HEK293 (cell line): Measurements from ENCODE around the gene PIM2.

Source experiments
- CTCF ChIA-PET: fragments of 350-600 bp; formaldehyde crosslinking; extraction: SDS; loops from one replicate; lab custom pipeline; 2021; ENCODE audit warnings: antibody characterized with exemption; lab: Yijun Ruan, JAX
- POLR2A ChIA-PET: fragments of 300-600 bp; formaldehyde crosslinking; extraction: SDS; loops from one replicate; lab custom pipeline; 2020; ENCODE audit warnings: antibody characterized with exemption, inconsistent platforms; lab: Yijun Ruan, JAX
- H3K27ac ChIP-seq: fragments of 200-500 bp; sonication (Bioruptor generic); 2 replicates; pipeline ENCODE4 v1.5.1; 2014; ENCODE audit warnings: low read depth, low read length, control low read depth, inconsistent platforms; ENCODE audit errors: extremely low read depth
- H3K36me3 ChIP-seq, 2 experiments: fragments of 200-500 bp in 1 of 2; sonication (Bioruptor generic) in 1 of 2; 1 replicate in 1 of 2; 2 replicates in 1 of 2; pipeline ENCODE4 v1.5.1; 2014 to 2017; ENCODE audit warnings: inconsistent platforms in 2 of 2, low read length in 2 of 2; ENCODE audit not compliant: control insufficient read depth in 2 of 2, insufficient read depth in 1 of 2
- H3K4me1 ChIP-seq: fragments of 200-500 bp; sonication (Bioruptor generic); 2 replicates; pipeline ENCODE4 v1.5.1; 2014; ENCODE audit warnings: mild to moderate bottlenecking, low read length, inconsistent platforms; ENCODE audit not compliant: control insufficient read depth, insufficient read depth
- H3K4me3 ChIP-seq: 2 replicates; pipeline ENCODE4 v1.5.1; 2011; ENCODE audit warnings: low read depth, mild to moderate bottlenecking, control low read depth, low read length, moderate library complexity
- H3K9me3 ChIP-seq: fragments of 200-500 bp; sonication (Bioruptor generic); 2 replicates; pipeline ENCODE4 v1.5.1; 2014; ENCODE audit warnings: low read depth, low read length, inconsistent platforms; ENCODE audit not compliant: control insufficient read depth, insufficient read depth
- GLIS2 ChIP-seq: fragments of 450-650 bp; formaldehyde crosslinking; IDR thresholded peaks from 2 replicates; pipeline ENCODE4 v1.5.1; 2016; ENCODE audit warnings: missing biosample characterization, missing genetic modification characterization
- IKZF3 ChIP-seq: fragments of 450-650 bp; IDR thresholded peaks from 2 replicates; pipeline ENCODE4 v1.5.0; 2018; ENCODE audit warnings: missing biosample characterization, mild to moderate bottlenecking, missing genetic modification characterization, moderate library complexity
- KLF9 ChIP-seq: fragments of 450-650 bp; formaldehyde crosslinking; IDR thresholded peaks from 2 replicates; pipeline ENCODE4 v1.5.1; 2016; ENCODE audit warnings: missing biosample characterization, missing genetic modification characterization, low read depth
- OVOL3 ChIP-seq: fragments of 450-650 bp; formaldehyde crosslinking; IDR thresholded peaks from 2 replicates; pipeline ENCODE4 v1.5.1; 2016; ENCODE audit warnings: missing biosample characterization, missing genetic modification characterization
- SP7 ChIP-seq: fragments of 450-650 bp; formaldehyde crosslinking; IDR thresholded peaks from 2 replicates; pipeline ENCODE4 v1.5.1; 2016; ENCODE audit warnings: missing biosample characterization, missing genetic modification characterization
- ZBTB17 ChIP-seq: fragments of 450-650 bp; formaldehyde crosslinking; IDR thresholded peaks from 2 replicates; pipeline ENCODE4 v1.5.1; 2016; ENCODE audit warnings: missing biosample characterization, missing genetic modification characterization
- ZBTB8A ChIP-seq: fragments of 450-650 bp; formaldehyde crosslinking; IDR thresholded peaks from 2 replicates; pipeline ENCODE4 v1.5.1; 2016; ENCODE audit warnings: missing biosample characterization, missing genetic modification characterization
- ZNF133 ChIP-seq: fragments of 450-650 bp; formaldehyde crosslinking; IDR thresholded peaks from 2 replicates; pipeline ENCODE4 v1.5.1; 2016; ENCODE audit warnings: missing biosample characterization, missing genetic modification characterization
- ZNF202 ChIP-seq: fragments of 450-650 bp; formaldehyde crosslinking; IDR thresholded peaks from 2 replicates; pipeline ENCODE4 v1.5.1; 2016; ENCODE audit warnings: missing biosample characterization, missing genetic modification characterization, borderline replicate concordance
- ZNF335 ChIP-seq: fragments of 450-650 bp; formaldehyde crosslinking; conservative IDR thresholded peaks from 2 replicates; pipeline ENCODE4 v1.5.1; 2016; ENCODE audit warnings: missing biosample characterization, missing genetic modification characterization
- ZNF426 ChIP-seq: fragments of 450-650 bp; formaldehyde crosslinking; IDR thresholded peaks from 2 replicates; pipeline ENCODE4 v1.5.1; 2017; ENCODE audit warnings: missing biosample characterization, missing genetic modification characterization, mild to moderate bottlenecking, inconsistent platforms, moderate library complexity
- ZNF610 ChIP-seq: fragments of 450-650 bp; formaldehyde crosslinking; IDR thresholded peaks from 2 replicates; pipeline ENCODE4 v1.5.1; 2016; ENCODE audit warnings: missing biosample characterization, missing genetic modification characterization, borderline replicate concordance
- ZNF660 ChIP-seq: fragments of 450-650 bp; IDR thresholded peaks from 2 replicates; pipeline ENCODE4 v1.5.1; 2018; ENCODE audit warnings: missing biosample characterization, mild to moderate bottlenecking, missing genetic modification characterization
- ZNF747 ChIP-seq: fragments of 450-650 bp; formaldehyde crosslinking; IDR thresholded peaks from 2 replicates; pipeline ENCODE4 v1.5.1; 2016; ENCODE audit warnings: missing biosample characterization, missing genetic modification characterization
- ZNF792 ChIP-seq: fragments of 450-650 bp; formaldehyde crosslinking; IDR thresholded peaks from 2 replicates; pipeline ENCODE4 v1.5.1; 2016; ENCODE audit warnings: missing biosample characterization, missing genetic modification characterization
- ZNF843 ChIP-seq: fragments of 450-650 bp; formaldehyde crosslinking; IDR thresholded peaks from 2 replicates; pipeline ENCODE4 v1.5.1; 2016; ENCODE audit warnings: missing biosample characterization, missing genetic modification characterization
- ZSCAN16 ChIP-seq: fragments of 450-650 bp; formaldehyde crosslinking; IDR thresholded peaks from 2 replicates; pipeline ENCODE4 v1.5.1; 2016; ENCODE audit warnings: missing biosample characterization, missing genetic modification characterization
- ZSCAN30 ChIP-seq: fragments of 450-650 bp; IDR thresholded peaks from 2 replicates; pipeline ENCODE4 v1.5.1; 2018; ENCODE audit warnings: missing biosample characterization, mild to moderate bottlenecking, missing genetic modification characterization, moderate library complexity
- TF ChIP-seq, protein P1 (sequence below): sonication (generic); formaldehyde crosslinking; IDR thresholded peaks from 2 replicates; pipeline ENCODE4 v1.8.1; 2022; ENCODE audit warnings: mild to moderate bottlenecking, moderate library complexity, missing genetic modification reagents
- TF ChIP-seq, protein P2 (sequence below): fragments of 450-650 bp; formaldehyde crosslinking; IDR thresholded peaks from 2 replicates; pipeline ENCODE4 v1.5.0; 2017; ENCODE audit warnings: missing biosample characterization, missing genetic modification characterization, borderline replicate concordance
- TF ChIP-seq, protein P3 (sequence below): fragments of 450-650 bp; formaldehyde crosslinking; IDR thresholded peaks from 2 replicates; pipeline ENCODE4 v1.5.1; 2016; ENCODE audit warnings: missing biosample characterization, missing genetic modification characterization
- TF ChIP-seq, protein P4 (sequence below): fragments of 450-650 bp; formaldehyde crosslinking; IDR thresholded peaks from 2 replicates; pipeline ENCODE4 v1.5.1; 2016; ENCODE audit warnings: missing biosample characterization, missing genetic modification characterization
- TF ChIP-seq, protein P5 (sequence below): fragments of 450-650 bp; formaldehyde crosslinking; IDR thresholded peaks from 2 replicates; pipeline ENCODE4 v1.5.1; 2016; ENCODE audit warnings: missing biosample characterization, missing genetic modification characterization
- TF ChIP-seq, protein P6 (sequence below): fragments of 450-650 bp; formaldehyde crosslinking; IDR thresholded peaks from 2 replicates; pipeline ENCODE4 v1.5.1; 2016; ENCODE audit warnings: missing biosample characterization, missing genetic modification characterization

The PIM2 gene

DNA sequence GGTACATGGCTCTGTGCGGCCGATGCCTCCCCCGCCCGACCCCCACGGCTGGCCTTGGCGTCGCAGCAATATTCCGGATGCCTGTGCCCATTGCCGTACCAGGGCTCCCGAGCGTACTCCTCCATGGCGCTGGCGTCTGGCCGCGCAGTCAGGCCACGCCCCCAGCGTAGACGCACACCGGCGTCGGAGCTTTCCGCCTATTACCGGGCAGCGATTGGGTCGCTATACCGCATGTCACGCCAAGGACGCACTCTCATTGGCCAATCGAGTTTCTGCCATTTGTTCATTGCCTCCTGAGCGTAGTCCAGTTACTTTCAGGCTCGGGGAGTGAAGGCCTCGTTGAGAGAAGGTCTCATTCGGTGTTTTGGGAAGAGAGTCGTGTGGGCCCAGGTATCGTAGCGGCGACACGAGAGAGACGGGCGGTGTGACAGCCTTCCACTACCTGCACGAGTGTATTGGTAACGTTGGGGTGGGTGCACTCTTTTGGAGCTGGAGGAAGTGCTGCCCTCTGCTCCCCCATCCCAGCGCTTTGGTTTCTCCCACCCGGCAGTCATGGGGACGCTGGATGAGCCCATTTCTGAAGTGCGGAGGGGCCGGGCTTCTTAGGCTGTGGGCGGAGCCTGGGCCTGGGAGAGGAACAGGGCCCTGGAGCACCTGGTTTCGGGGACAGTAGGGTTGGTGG lies 21.1 kb downstream of the PIM2 start, which contains the start of the genes PQBP1 and TIMM17B (continued):
- TF ChIP-seq, protein P1, sequence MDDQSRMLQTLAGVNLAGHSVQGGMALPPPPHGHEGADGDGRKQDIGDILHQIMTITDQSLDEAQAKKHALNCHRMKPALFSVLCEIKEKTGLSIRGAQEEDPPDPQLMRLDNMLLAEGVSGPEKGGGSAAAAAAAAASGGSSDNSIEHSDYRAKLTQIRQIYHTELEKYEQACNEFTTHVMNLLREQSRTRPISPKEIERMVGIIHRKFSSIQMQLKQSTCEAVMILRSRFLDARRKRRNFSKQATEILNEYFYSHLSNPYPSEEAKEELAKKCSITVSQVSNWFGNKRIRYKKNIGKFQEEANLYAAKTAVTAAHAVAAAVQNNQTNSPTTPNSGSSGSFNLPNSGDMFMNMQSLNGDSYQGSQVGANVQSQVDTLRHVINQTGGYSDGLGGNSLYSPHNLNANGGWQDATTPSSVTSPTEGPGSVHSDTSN (CRISPR knock-in tag), result no peak
- no peak for TF ChIP-seq ZNF426
- TF ChIP-seq GLIS2 (tag by site-specific recombination), result peak; percentile 80
- no peak for TF ChIP-seq ZSCAN16 (tag by site-specific recombination)
- no peak for TF ChIP-seq ZNF133 (tag by site-specific recombination)
- TF ChIP-seq, protein P2, sequence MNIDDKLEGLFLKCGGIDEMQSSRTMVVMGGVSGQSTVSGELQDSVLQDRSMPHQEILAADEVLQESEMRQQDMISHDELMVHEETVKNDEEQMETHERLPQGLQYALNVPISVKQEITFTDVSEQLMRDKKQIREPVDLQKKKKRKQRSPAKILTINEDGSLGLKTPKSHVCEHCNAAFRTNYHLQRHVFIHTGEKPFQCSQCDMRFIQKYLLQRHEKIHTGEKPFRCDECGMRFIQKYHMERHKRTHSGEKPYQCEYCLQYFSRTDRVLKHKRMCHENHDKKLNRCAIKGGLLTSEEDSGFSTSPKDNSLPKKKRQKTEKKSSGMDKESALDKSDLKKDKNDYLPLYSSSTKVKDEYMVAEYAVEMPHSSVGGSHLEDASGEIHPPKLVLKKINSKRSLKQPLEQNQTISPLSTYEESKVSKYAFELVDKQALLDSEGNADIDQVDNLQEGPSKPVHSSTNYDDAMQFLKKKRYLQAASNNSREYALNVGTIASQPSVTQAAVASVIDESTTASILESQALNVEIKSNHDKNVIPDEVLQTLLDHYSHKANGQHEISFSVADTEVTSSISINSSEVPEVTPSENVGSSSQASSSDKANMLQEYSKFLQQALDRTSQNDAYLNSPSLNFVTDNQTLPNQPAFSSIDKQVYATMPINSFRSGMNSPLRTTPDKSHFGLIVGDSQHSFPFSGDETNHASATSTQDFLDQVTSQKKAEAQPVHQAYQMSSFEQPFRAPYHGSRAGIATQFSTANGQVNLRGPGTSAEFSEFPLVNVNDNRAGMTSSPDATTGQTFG (tag by site-specific recombination), result no peak

DNA sequence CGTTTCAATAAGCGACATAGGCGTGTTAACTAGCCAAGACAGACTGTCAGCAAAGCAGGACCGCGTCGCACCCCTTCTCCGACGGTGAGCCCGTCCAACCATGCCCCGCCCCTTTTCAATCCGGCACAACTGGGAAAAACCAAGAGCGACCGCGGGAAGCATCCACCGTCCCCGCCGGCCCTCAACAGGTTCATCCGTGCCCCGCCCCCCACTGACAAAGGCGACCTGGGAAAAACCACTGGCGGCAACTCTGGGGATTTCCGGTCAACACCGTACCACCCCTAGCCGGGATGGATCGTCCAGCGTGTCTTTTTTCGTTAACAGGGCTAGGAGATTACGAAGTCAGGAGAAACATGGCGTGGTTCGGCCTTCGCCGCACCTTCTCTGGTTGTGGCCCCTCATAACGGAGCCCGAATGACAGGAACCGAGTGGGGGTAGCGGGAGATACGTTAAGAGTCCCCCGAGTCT lies 21.6 kb downstream of the PIM2 start:
- ChIA-PET POLR2A (interaction anchor here (0.6 to 3.2 kb wide), 21 partner anchors 9 to 221 kb away, joined by 3 to 21 read pairs (median 4); partner anchors contain the start of genes GRIPAP1, HDAC6, OTUD5 and PCSK1N), CTCF (interaction anchor here (1.3 to 1.6 kb wide), 3 partner anchors 10 to 61 kb away, joined by 3 to 4 read pairs (median 3); no protein-coding TSS in a partner anchor)
- peaks cover 24 to 55% of the 10 kb centered on the region in 2 experiments for H3K36me3 ChIP-seq
- H3K27ac ChIP-seq, result peak overlapping the region; percentile 91
- H3K4me1 ChIP-seq, result no peaks in the 10 kb centered on the region
- H3K9me3 ChIP-seq, result no peaks in the 10 kb centered on the region
- H3K4me3 ChIP-seq, result peak overlapping the region; percentile 79
- TF ChIP-seq ZBTB17 (tag by site-specific recombination) (peak; percentile 11; the same call in 1 of the 2 replicates), ZNF747 (no peak), ZSCAN30 (tag by site-specific recombination) (0 out of 2 replicates have a peak, but pooled peaks have one; percentile 17), KLF9 (peak; percentile 82), ZNF202 (tag by site-specific recombination) (no peak), ZNF133 (tag by site-specific recombination) (no peak), SP7 (peak; percentile 46; the same call in 1 of the 2 replicates), ZNF610 (tag by site-specific recombination) (peak; percentile 19; the same call in 1 of the 2 replicates), IKZF3 (peak; percentile 54; the same call in 1 of the 2 replicates), ZNF660 (peak; percentile 8; the same call in 1 of the 2 replicates), ZNF792 (tag by site-specific recombination) (no peak), OVOL3 (tag by site-specific recombination) (peak; percentile 58; the same call in 1 of the 2 replicates), ZNF843 (0 out of 2 replicates have a peak, but pooled peaks have one; percentile 13), ZBTB8A (0 out of 2 replicates have a peak, but pooled peaks have one; percentile 3), ZNF335 (tag by site-specific recombination) (peak; percentile 64)
- TF ChIP-seq, protein P3, sequence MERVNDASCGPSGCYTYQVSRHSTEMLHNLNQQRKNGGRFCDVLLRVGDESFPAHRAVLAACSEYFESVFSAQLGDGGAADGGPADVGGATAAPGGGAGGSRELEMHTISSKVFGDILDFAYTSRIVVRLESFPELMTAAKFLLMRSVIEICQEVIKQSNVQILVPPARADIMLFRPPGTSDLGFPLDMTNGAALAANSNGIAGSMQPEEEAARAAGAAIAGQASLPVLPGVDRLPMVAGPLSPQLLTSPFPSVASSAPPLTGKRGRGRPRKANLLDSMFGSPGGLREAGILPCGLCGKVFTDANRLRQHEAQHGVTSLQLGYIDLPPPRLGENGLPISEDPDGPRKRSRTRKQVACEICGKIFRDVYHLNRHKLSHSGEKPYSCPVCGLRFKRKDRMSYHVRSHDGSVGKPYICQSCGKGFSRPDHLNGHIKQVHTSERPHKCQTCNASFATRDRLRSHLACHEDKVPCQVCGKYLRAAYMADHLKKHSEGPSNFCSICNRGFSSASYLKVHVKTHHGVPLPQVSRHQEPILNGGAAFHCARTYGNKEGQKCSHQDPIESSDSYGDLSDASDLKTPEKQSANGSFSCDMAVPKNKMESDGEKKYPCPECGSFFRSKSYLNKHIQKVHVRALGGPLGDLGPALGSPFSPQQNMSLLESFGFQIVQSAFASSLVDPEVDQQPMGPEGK (tag by site-specific recombination), result peak; percentile 30; the same call in 1 of the 2 replicates
- TF ChIP-seq, protein P4, sequence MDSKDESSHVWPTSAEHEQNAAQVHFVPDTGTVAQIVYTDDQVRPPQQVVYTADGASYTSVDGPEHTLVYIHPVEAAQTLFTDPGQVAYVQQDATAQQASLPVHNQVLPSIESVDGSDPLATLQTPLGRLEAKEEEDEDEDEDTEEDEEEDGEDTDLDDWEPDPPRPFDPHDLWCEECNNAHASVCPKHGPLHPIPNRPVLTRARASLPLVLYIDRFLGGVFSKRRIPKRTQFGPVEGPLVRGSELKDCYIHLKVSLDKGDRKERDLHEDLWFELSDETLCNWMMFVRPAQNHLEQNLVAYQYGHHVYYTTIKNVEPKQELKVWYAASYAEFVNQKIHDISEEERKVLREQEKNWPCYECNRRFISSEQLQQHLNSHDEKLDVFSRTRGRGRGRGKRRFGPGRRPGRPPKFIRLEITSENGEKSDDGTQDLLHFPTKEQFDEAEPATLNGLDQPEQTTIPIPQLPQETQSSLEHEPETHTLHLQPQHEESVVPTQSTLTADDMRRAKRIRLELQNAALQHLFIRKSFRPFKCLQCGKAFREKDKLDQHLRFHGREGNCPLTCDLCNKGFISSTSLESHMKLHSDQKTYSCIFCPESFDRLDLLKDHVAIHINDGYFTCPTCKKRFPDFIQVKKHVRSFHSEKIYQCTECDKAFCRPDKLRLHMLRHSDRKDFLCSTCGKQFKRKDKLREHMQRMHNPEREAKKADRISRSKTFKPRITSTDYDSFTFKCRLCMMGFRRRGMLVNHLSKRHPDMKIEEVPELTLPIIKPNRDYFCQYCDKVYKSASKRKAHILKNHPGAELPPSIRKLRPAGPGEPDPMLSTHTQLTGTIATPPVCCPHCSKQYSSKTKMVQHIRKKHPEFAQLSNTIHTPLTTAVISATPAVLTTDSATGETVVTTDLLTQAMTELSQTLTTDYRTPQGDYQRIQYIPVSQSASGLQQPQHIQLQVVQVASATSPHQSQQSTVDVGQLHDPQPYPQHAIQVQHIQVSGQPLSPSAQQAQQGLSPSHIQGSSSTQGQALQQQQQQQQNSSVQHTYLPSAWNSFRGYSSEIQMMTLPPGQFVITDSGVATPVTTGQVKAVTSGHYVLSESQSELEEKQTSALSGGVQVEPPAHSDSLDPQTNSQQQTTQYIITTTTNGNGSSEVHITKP (tag by site-specific recombination), result peak; percentile 98
- TF ChIP-seq, protein P5, sequence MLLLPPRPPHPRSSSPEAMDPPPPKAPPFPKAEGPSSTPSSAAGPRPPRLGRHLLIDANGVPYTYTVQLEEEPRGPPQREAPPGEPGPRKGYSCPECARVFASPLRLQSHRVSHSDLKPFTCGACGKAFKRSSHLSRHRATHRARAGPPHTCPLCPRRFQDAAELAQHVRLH (tag by site-specific recombination), result peak; percentile 50; the same call in 1 of the 2 replicates
- TF ChIP-seq, protein P6, sequence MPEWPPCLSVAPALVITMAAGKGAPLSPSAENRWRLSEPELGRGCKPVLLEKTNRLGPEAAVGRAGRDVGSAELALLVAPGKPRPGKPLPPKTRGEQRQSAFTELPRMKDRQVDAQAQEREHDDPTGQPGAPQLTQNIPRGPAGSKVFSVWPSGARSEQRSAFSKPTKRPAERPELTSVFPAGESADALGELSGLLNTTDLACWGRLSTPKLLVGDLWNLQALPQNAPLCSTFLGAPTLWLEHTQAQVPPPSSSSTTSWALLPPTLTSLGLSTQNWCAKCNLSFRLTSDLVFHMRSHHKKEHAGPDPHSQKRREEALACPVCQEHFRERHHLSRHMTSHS (tag by site-specific recombination), result no peak
